Kidney epithelial cell (primary cell): ENCODE measurements around the gene ARMCX1. TPM values are rescaled to one million over a fixed set of nuclear protein-coding genes. Genes with fewer than 3 reads are reported as not detected.
"Not testable (repeated sequence)": the region's sequence is repeated elsewhere in the genome, so short reads cannot be mapped to it uniquely, and the experiment has no call there.

ENCODE experiments used
- DNase-seq: peaks from one replicate; pipeline ENCODE4 v3.0.0-alpha.2; 2010; ENCODE audit warnings: low read depth
- H3K27me3 ChIP-seq: 2 replicates; pipeline ENCODE4 v1.6.0; 2011; ENCODE audit warnings: low read length; ENCODE audit not compliant: control insufficient read depth, insufficient read depth
- H3K36me3 ChIP-seq: 2 replicates; pipeline ENCODE4 v1.5.1; 2011; ENCODE audit warnings: low read length; ENCODE audit not compliant: control insufficient read depth, insufficient read depth
- H3K4me3 ChIP-seq: 2 replicates; pipeline ENCODE4 v1.5.1; 2011; ENCODE audit warnings: low read depth, mild to moderate bottlenecking, control low read depth, low read length
- total RNA-seq: library from RNA; depleted of rRNA; stranded (reverse); fragments of >200 nt; gene quantifications from 2 replicates; pipeline ENCODE4 v1.2.3, GENCODE V29; 2015
- TF ChIP-seq, protein P1 (sequence below): IDR thresholded peaks from 2 replicates; pipeline ENCODE4 v1.5.1; 2011; ENCODE audit warnings: mild to moderate bottlenecking, moderate library complexity, low read length, control low read depth, inconsistent platforms; ENCODE audit not compliant: insufficient read depth, poor library complexity, severe bottlenecking

ARMCX1 gene
- total RNA-seq, 1 donor from 2014 or later, result 18.3 TPM

GRCh38 chrX:101550751-101551379 is 518 bp downstream of the ARMCX1 start:
- DNase-seq, result no peak
- TF ChIP-seq, protein P1, sequence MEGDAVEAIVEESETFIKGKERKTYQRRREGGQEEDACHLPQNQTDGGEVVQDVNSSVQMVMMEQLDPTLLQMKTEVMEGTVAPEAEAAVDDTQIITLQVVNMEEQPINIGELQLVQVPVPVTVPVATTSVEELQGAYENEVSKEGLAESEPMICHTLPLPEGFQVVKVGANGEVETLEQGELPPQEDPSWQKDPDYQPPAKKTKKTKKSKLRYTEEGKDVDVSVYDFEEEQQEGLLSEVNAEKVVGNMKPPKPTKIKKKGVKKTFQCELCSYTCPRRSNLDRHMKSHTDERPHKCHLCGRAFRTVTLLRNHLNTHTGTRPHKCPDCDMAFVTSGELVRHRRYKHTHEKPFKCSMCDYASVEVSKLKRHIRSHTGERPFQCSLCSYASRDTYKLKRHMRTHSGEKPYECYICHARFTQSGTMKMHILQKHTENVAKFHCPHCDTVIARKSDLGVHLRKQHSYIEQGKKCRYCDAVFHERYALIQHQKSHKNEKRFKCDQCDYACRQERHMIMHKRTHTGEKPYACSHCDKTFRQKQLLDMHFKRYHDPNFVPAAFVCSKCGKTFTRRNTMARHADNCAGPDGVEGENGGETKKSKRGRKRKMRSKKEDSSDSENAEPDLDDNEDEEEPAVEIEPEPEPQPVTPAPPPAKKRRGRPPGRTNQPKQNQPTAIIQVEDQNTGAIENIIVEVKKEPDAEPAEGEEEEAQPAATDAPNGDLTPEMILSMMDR, result no peak
- Histone ChIP-seq H3K4me3 (peak overlapping the region; percentile 69), H3K36me3 (no peaks in the 10 kb centered on the region), H3K27me3 (no peaks in the 10 kb centered on the region)

DNA sequence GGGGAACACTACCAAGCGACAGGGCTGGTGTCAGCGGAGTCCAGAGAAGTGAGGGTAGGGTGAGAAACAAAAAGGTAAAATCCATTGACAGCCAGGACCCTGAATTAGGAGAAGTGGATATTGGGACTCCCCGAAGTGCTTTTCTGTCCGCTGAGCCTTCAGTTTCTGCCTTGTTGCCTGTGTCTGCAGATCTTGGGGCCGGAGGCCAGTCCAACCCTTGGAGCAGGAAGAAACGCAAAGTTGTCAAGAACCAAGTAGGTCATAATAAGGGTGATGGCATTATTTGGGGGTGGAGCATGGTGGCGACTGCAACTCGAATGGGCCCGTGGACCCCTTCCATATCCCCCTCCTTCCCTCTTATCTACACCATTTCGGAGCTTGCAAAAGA is 1.0 kb downstream of the ARMCX1 start:
- Histone ChIP-seq H3K4me3 (peak overlapping the region; percentile 69), H3K27me3 (no peaks in the 10 kb centered on the region), H3K36me3 (no peaks in the 10 kb centered on the region)
- TF ChIP-seq, protein P1, result no peak
- no peak for DNase-seq

DNA sequence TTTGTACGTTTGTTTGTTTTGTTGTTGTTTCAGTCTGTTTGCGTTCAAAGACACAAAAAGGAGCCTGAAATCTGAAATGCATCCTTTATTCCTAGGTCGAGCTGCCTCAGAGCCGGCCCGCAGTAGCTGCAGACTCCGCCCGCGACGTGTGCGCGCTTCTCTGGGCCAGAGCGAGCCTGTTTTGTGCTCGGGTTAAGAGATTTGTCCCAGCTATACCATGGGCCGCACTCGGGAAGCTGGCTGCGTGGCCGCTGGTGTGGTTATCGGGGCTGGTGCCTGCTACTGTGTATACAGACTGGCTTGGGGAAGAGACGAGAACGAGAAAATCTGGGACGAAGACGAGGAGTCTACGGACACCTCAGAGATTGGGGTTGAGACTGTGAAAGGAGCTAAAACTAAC is 2.4 kb downstream of the ARMCX1 start:
- TF ChIP-seq, protein P1, result no peak
- Histone ChIP-seq H3K27me3 (no peaks in the 10 kb centered on the region), H3K4me3 (no peak overlapping the region), H3K36me3 (no peaks in the 10 kb centered on the region)
- no peak for DNase-seq

- TF ChIP-seq, protein P1, result no peak
- Histone ChIP-seq H3K36me3 (no peaks in the 10 kb centered on the region), H3K27me3 (peaks cover 3% of the 10 kb centered on the region), H3K4me3 (no peak overlapping the region)
- no peak for DNase-seq
Measured at GRCh38 chrX:101564651-101565050, 14.3 kb downstream of the ARMCX1 start.

DNA sequence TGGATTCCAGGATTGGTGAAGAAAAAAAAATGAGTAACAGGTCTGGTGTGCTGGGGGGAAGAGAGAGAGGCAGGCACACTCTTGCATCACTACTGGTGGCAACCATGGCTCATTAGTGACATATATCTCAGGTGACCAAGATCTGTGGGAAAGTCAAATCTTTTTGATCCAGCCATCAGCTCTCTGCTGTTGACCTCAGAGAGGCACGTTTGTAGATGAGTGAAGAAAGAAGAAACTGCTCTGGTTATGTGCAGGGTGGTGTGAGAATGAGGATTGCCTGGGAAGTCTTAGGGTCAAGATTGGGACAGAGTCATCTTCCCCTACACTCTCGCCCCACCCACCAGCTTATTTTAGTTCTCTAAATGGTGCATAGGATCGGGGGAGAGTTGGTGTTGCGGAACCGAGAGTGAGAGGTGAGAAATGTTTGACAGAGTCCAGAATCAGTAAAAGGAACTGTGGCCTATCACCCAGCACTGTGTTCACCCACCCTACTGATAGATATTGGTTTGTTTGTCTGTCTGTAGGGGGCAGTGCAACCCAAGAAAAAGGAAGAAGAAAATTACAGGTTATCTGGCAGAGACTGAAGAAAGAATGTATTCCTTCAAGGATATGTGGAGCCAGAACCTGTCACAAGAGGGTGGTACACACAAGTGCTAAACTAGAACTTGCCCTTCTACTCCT is 45.5 kb downstream of the ARMCX1 start:
- no peak for DNase-seq
- H3K36me3 ChIP-seq, result no peaks in the 10 kb centered on the region
- peaks cover 6% of the 10 kb centered on the region for H3K27me3 ChIP-seq
- TF ChIP-seq, protein P1, result peak; percentile 65
- no peak overlapping the region for H3K4me3 ChIP-seq

- DNase-seq, H3K4me3 ChIP-seq, H3K27me3 ChIP-seq, H3K36me3 ChIP-seq: not testable (repeated sequence)
Measured at GRCh38 chrX:101599592-101599991, 49.2 kb downstream of the ARMCX1 start.
